CD4-positive, alpha-beta memory T cell (primary cell): ENCODE results near the gene CAMK2A. TPM values are rescaled to one million over a fixed set of nuclear protein-coding genes. Genes with fewer than 3 reads are reported as not detected.
"Not testable (repeated sequence)": the region's sequence is repeated elsewhere in the genome, so short reads cannot be mapped to it uniquely, and the experiment has no call there.

Experiments
- CTCF ChIA-PET: fragments of 350-600 bp; sonication (Branson Sonifier 250); formaldehyde crosslinking; loops from one replicate; lab custom pipeline; 2021; ENCODE audit warnings: inconsistent platforms; ENCODE audit not compliant: partially characterized antibody; lab: Charles Lee
- POLR2A ChIA-PET: fragments of 350-600 bp; sonication (Branson Sonifier 250); formaldehyde crosslinking; loops from one replicate; lab custom pipeline; 2021; ENCODE audit not compliant: partially characterized antibody; lab: Charles Lee
- DNase-seq, 5 donors: peaks; one replicate each; pipeline versions ENCODE4 v3.0.0 to v3.0.0-alpha.2; 2020 to 2022; ENCODE audit warnings: mixed read lengths in 1 of 5
- H3K27ac ChIP-seq: one replicate; pipeline ENCODE4 v1.7.0; 2013; ENCODE audit warnings: low read depth, low read length
- H3K27me3 ChIP-seq: 2 replicates; pipeline ENCODE4 v1.7.0; 2013; ENCODE audit warnings: mild to moderate bottlenecking, low read length, moderate library complexity; ENCODE audit not compliant: insufficient read depth
- H3K36me3 ChIP-seq: 2 replicates; pipeline ENCODE4 v1.7.0; 2013; ENCODE audit warnings: mild to moderate bottlenecking, low read length, moderate library complexity; ENCODE audit not compliant: insufficient read depth
- H3K4me1 ChIP-seq: 2 replicates; pipeline ENCODE4 v1.7.0; 2013; ENCODE audit warnings: mild to moderate bottlenecking, low read length, moderate library complexity; ENCODE audit not compliant: insufficient read depth
- H3K4me3 ChIP-seq, 2 donors: one replicate each; pipeline ENCODE4 v1.7.0; 2013; ENCODE audit warnings: low read length in 2 of 2, mild to moderate bottlenecking in 1 of 2
- H3K9me3 ChIP-seq, 2 donors: one replicate each; pipeline ENCODE4 v1.7.0; 2013; ENCODE audit warnings: low read length in 2 of 2, control low read depth in 1 of 2; ENCODE audit not compliant: control insufficient read depth in 1 of 2
- H3K27ac Mint-ChIP-seq, 7 donors: one replicate each; pipeline ENCODE4 v1.8.0; 2020 to 2021; ENCODE audit warnings: mixed read lengths in 7 of 7, mild to moderate bottlenecking in 6 of 7, inconsistent platforms in 3 of 7, moderate library complexity in 3 of 7
- H3K27me3 Mint-ChIP-seq, 2 donors: one replicate each; pipeline ENCODE4 v1.8.0; 2020 to 2021; ENCODE audit warnings: mixed read lengths in 2 of 2
- H3K36me3 Mint-ChIP-seq, 2 donors: one replicate each; pipeline ENCODE4 v1.8.0; 2020 to 2021; ENCODE audit warnings: mixed read lengths in 2 of 2, inconsistent platforms in 1 of 2, mild to moderate bottlenecking in 1 of 2
- H3K4me1 Mint-ChIP-seq, 4 donors: one replicate each; pipeline ENCODE4 v1.8.0; 2020 to 2021; ENCODE audit warnings: mixed read lengths in 4 of 4, mild to moderate bottlenecking in 1 of 4
- H3K4me3 Mint-ChIP-seq, 8 donors: one replicate each; pipeline ENCODE4 v1.8.0; 2020 to 2021; ENCODE audit warnings: mixed read lengths in 8 of 8, mild to moderate bottlenecking in 7 of 8, moderate library complexity in 6 of 8, inconsistent platforms in 3 of 8
- H3K9me3 Mint-ChIP-seq, 8 donors: one replicate each; pipeline ENCODE4 v1.8.0; 2020 to 2021; ENCODE audit warnings: mixed read lengths in 8 of 8, mild to moderate bottlenecking in 5 of 8, inconsistent platforms in 3 of 8, moderate library complexity in 1 of 8
- intact Hi-C: fragments of 100-400 bp; cut with micrococcal nuclease; formaldehyde crosslinking; loops from one replicate; pipeline ENCODE4 v1.15.1; 2023
- polyA plus RNA-seq, 2 donors: library from polyadenylated mRNA; unstranded; fragments of 300-500 nt; fragmentation: Illumina TruSeq; gene quantifications; one replicate each; pipeline ENCODE4 v1.2.3, GENCODE V29; 2021
- total RNA-seq, 2 experiments: library from RNA; stranded (reverse); gene quantifications; one replicate each; pipeline ENCODE4 v1.2.3, GENCODE V29; 2021

Gene CAMK2A
- total and polyA plus RNA-seq, 4 experiments from 2014 or later = not detected

DNA sequence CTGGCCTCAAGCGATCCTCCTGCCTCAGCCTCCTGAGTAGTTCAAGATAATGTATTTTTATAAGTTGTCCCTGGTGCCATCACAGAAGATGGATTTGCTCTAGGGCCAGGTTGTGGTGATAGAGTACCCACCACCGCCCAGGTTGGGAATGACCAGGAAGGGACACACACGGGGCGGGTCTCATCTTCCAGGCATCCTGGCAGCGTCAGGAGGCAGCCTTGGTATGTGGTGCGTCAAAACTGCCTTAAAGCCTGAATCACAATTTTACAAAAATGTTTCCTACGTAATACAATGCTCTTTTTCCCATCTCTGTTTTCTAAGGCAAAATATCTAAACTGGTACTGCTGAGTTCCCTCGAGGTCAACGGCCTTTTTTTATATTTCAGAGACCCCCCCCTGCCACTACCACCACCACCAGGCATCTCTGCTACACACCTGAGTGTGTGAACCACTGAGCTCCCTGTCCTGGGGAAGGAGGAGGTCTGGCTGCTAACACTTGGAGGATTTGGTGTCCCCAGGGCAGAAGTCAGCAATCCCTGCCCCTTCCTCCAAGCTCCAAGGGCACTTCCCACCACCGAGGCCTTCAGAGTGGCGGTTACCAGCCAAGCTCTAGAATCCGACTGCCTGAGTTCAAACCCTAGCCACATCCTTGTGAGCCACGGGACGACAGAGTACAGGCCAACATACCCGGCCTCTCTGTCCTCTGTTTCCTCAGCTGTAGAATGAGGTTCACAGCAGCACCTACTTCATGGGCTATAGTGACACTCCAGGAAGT, 52.4 kb downstream of the CAMK2A start:
- H3K9me3 ChIP-seq = no peaks in the 10 kb centered on the region
- no peaks in the 10 kb centered on the region for H3K36me3 ChIP-seq
- Mint-ChIP-seq H3K36me3 (no peaks in the 10 kb centered on the region), H3K4me3 (no peak overlapping the region), H3K27ac (no peak overlapping the region), H3K4me1 (no peaks in the 10 kb centered on the region), H3K27me3 (no peaks in the 10 kb centered on the region), H3K9me3 (no peaks in the 10 kb centered on the region)
- H3K27me3 ChIP-seq = no peaks in the 10 kb centered on the region
- H3K4me1 ChIP-seq = no peaks in the 10 kb centered on the region
- no peak overlapping the region for H3K4me3 ChIP-seq
- H3K27ac ChIP-seq = no peak overlapping the region
- intact Hi-C loops = no loop called here
- DNase-seq = no peak
- ChIA-PET CTCF (no interaction called here), POLR2A (no interaction called here)

DNA sequence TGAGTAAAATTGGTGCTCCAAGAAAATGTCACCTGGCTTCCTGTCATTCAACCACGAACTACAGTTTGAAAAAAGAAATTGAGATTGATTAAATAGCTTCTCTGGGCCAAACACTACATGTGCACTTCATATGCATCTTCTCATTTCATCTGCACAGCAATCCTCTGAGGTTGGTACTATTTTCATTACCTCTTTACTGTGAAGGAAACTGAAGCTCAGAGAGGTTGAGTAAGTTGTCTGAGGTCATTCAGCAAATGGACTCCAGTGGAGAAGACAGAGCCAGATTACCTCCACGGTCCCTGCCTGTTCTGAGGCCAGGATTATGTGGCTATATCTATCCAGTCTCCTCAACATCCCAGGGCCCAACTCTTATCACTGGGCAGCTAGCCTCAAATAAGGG, 53.3 kb downstream of the CAMK2A start:
- Mint-ChIP-seq H3K27ac (no peak overlapping the region), H3K4me1 (no peaks in the 10 kb centered on the region), H3K4me3 (no peak overlapping the region), H3K27me3 (no peaks in the 10 kb centered on the region), H3K9me3 (no peaks in the 10 kb centered on the region), H3K36me3 (no peaks in the 10 kb centered on the region)
- H3K27me3 ChIP-seq = no peaks in the 10 kb centered on the region
- DNase-seq = no peak
- ChIA-PET POLR2A (no interaction called here), CTCF (no interaction called here)
- no peaks in the 10 kb centered on the region for H3K4me1 ChIP-seq
- H3K27ac ChIP-seq = no peak overlapping the region
- no peak overlapping the region for H3K4me3 ChIP-seq
- no peaks in the 10 kb centered on the region for H3K36me3 ChIP-seq
- intact Hi-C loops = no loop called here
- H3K9me3 ChIP-seq = no peaks in the 10 kb centered on the region

DNA sequence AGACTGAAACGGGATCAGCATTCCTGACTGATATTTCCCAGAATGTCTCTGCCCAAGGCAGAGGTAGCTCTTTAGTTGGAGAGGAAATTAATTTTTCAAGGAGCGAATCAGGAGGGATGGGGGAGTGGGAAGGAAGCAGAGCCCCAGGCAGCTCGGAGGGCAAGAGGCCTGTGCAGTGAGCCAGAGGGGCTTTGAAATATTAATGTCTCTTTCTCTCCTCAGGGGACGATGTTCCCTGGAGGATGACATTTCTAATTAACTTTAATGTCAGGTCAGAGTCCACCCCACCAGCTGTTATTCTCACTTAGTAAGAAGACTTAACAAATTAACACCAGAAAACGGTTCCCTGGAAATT, 54.1 kb downstream of the CAMK2A start:
- ChIA-PET POLR2A (no interaction called here), CTCF (no interaction called here)
- Histone ChIP-seq H3K27ac (no peak overlapping the region), H3K9me3 (no peaks in the 10 kb centered on the region), H3K4me3 (no peak overlapping the region), H3K27me3 (no peaks in the 10 kb centered on the region), H3K36me3 (no peaks in the 10 kb centered on the region), H3K4me1 (no peaks in the 10 kb centered on the region)
- Mint-ChIP-seq H3K27me3 (peaks cover 0 to 1% of the 10 kb centered on the region in 2 donors), H3K27ac (no peak overlapping the region), H3K4me3 (no peak overlapping the region), H3K4me1 (no peaks in the 10 kb centered on the region), H3K9me3 (no peaks in the 10 kb centered on the region), H3K36me3 (no peaks in the 10 kb centered on the region)
- intact Hi-C loops = no loop called here
- DNase-seq = no peak

DNA sequence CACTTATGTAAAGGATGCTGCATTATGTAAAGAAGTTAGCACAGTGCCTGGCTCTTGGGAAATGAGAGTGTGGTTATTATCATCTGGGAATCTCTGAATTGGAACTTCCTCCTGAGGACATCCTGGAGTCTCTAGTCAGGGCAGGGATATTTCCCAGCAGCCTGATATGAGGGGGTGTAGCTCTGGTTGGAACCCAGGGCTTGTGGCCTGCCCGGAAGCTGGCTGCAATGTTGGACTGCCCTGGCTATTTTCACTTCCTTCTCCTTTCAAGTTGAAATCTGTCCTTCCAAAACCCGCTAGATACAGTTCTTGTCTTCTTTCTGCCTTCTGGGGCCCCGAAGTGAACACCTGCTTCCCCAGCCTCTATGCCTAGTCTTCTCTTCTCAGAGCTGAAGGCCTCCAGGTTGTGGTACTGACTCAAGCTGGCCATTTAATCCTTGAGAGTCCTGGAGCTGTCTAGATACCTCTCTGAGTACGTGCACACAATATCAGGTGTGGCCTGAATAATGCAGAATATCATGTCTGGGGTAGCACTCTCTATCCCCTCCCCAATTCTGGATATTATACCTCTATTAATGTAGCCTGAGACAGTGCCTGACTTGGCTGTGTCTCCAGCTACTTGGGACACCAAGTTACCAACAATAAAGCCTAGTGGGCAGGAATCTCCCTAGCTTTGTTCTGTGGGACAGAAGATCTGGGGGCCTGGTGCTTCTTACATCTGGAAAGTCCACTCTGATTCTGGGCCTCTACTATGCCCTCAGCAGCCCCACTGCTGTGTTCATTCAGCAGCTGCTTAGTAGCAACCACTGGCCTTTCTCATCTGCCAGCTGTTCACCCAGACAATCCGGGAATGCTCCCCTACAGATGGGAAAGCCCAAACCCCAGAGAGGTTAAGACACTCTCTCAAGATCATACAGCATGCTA, 54.7 kb downstream of the CAMK2A start:
- DNase-seq = no peak
- intact Hi-C loops = no loop called here
- H3K36me3 ChIP-seq = no peaks in the 10 kb centered on the region
- H3K27me3 Mint-ChIP-seq = peaks cover 0 to 1% of the 10 kb centered on the region in 2 donors
- H3K9me3 Mint-ChIP-seq = no peaks in the 10 kb centered on the region
- no peak overlapping the region for H3K4me3 ChIP-seq
- H3K36me3 Mint-ChIP-seq = no peaks in the 10 kb centered on the region
- ChIA-PET POLR2A (no interaction called here), CTCF (interaction anchor here (0.5 to 2.5 kb wide), 2 partner anchors 17 to 67 kb away, joined by 3 to 7 read pairs; no protein-coding TSS in a partner anchor)
- no peak overlapping the region for H3K27ac Mint-ChIP-seq
- H3K9me3 ChIP-seq = no peaks in the 10 kb centered on the region
- no peaks in the 10 kb centered on the region for H3K4me1 ChIP-seq
- H3K4me1 Mint-ChIP-seq = no peaks in the 10 kb centered on the region
- H3K4me3 Mint-ChIP-seq = no peak overlapping the region
- no peak overlapping the region for H3K27ac ChIP-seq
- H3K27me3 ChIP-seq = no peaks in the 10 kb centered on the region

DNA sequence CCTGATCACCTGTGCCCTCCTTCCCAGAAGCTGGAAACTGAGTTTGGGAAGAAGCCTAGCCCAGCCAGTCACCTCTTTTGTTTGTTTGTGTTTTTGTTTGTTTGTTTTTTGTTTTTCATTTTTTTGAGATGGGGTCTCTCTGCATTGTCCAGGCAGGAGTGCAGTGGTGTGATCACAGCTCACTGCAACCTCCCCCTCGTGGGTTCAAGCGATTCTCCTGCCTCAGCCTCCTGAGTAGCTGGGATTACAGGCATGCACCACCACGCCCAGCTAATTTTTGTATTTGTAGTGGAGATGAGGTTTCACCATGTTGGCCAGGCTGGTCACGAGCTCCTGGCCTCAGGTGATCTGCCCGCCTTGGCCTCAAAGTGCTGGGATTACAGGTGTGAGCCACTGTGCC, 55.9 kb downstream of the CAMK2A start:
- not testable (repeated sequence) for H3K27me3 ChIP-seq

DNA sequence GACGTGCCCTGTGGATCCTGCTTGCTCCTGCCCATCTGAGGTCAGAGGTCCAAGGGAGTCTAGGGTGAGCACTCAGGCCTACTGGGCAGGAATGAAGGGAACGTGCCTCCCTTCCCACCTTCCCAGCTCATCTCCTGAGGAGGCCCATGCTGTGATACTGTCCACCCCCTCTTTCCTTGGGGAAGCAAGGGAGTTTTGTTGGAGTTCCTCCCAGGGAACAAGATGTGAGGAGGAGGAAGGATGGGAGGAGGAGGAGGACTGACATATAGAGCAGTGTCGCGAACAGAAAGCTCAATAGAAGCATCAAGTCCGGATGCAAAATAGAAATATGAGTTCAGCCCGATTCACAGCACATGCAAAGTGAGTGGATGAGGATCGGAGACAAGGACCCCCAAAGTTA, 58.7 kb downstream of the CAMK2A start:
- CTCF ChIA-PET = interaction anchor here (0.7 to 0.8 kb wide), 2 partner anchors 12 to 204 kb away, joined by 3 read pairs; no protein-coding TSS in a partner anchor
- H3K27me3 Mint-ChIP-seq = peaks cover 0 to 1% of the 10 kb centered on the region in 2 donors
- no peak overlapping the region for H3K4me3 Mint-ChIP-seq
- H3K4me1 Mint-ChIP-seq = no peaks in the 10 kb centered on the region
- no peaks in the 10 kb centered on the region for H3K4me1 ChIP-seq
- POLR2A ChIA-PET = no interaction called here
- H3K4me3 ChIP-seq = no peak overlapping the region
- H3K27ac Mint-ChIP-seq = no peak overlapping the region
- no peaks in the 10 kb centered on the region for H3K9me3 Mint-ChIP-seq
- no peaks in the 10 kb centered on the region for H3K9me3 ChIP-seq
- H3K36me3 Mint-ChIP-seq = no peaks in the 10 kb centered on the region
- no peak overlapping the region for H3K27ac ChIP-seq
- H3K27me3 ChIP-seq = no peaks in the 10 kb centered on the region
- H3K36me3 ChIP-seq = no peaks in the 10 kb centered on the region
- no peak for DNase-seq
- intact Hi-C loops = no loop called here

More for the DNA sequence above, 55.9 kb downstream of the CAMK2A start:
- H3K36me3 ChIP-seq, POLR2A ChIA-PET, H3K9me3 Mint-ChIP-seq, intact Hi-C loops, H3K27ac Mint-ChIP-seq, H3K27me3 Mint-ChIP-seq, H3K4me3 Mint-ChIP-seq, H3K4me1 ChIP-seq, H3K36me3 Mint-ChIP-seq, DNase-seq, H3K27ac ChIP-seq, H3K4me1 Mint-ChIP-seq, H3K4me3 ChIP-seq, H3K9me3 ChIP-seq: not testable (repeated sequence)
- CTCF ChIA-PET = interaction anchor here (2.5 kb wide), 1 partner anchor 16 kb away, joined by 7 read pairs; no protein-coding TSS in a partner anchor

DNA sequence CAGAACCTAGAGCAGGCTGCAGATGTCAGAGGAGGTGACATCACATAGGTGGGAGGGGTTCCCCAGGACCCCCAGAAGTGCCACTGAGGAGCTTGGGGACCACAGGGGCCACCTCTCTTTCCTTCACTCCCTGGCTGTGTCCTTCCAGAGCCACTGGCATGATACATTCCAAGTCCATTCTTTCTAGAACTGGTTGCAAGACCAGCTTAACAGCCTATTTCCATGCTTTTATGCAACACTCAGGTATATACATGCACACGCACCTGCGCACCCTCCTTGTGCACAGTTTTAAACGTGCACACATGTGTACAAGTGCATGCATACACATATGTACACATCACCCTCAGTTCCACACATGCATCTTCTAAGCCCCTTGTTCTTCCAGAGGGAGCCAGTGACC, 60.0 kb downstream of the CAMK2A start:
- Mint-ChIP-seq H3K27me3 (peaks cover 0 to 1% of the 10 kb centered on the region in 2 donors), H3K4me3 (no peak overlapping the region), H3K9me3 (no peaks in the 10 kb centered on the region), H3K4me1 (no peaks in the 10 kb centered on the region), H3K36me3 (no peaks in the 10 kb centered on the region), H3K27ac (no peak overlapping the region)
- CTCF ChIA-PET = no interaction called here
- POLR2A ChIA-PET = no interaction called here
- H3K9me3 ChIP-seq = no peaks in the 10 kb centered on the region
- DNase-seq = no peak
- H3K27ac ChIP-seq = no peak overlapping the region
- H3K36me3 ChIP-seq = no peaks in the 10 kb centered on the region
- intact Hi-C loops = no loop called here
- no peak overlapping the region for H3K4me3 ChIP-seq
- no peaks in the 10 kb centered on the region for H3K4me1 ChIP-seq
- H3K27me3 ChIP-seq = no peaks in the 10 kb centered on the region
